Kidney epithelial cell (primary cell): ENCODE data around the gene KCNK18. TPM values are rescaled to one million over a fixed set of nuclear protein-coding genes. Genes with fewer than 3 reads are reported as not detected.
A peak's percentile ranks its signal among the peaks of the same experiment; 100 is the strongest.

Source experiments
- DNase-seq: peaks from one replicate; pipeline ENCODE4 v3.0.0-alpha.2; 2010; ENCODE audit warnings: low read depth
- H3K27me3 ChIP-seq: 2 replicates; pipeline ENCODE4 v1.6.0; 2011; ENCODE audit warnings: low read length; ENCODE audit not compliant: control insufficient read depth, insufficient read depth
- H3K36me3 ChIP-seq: 2 replicates; pipeline ENCODE4 v1.5.1; 2011; ENCODE audit warnings: low read length; ENCODE audit not compliant: control insufficient read depth, insufficient read depth
- H3K4me3 ChIP-seq: 2 replicates; pipeline ENCODE4 v1.5.1; 2011; ENCODE audit warnings: low read depth, mild to moderate bottlenecking, control low read depth, low read length
- CTCF ChIP-seq: IDR thresholded peaks from 2 replicates; pipeline ENCODE4 v1.5.1; 2011; ENCODE audit warnings: mild to moderate bottlenecking, moderate library complexity, low read length, control low read depth, inconsistent platforms; ENCODE audit not compliant: insufficient read depth, poor library complexity, severe bottlenecking
- total RNA-seq: library from RNA; depleted of rRNA; stranded (reverse); fragments of >200 nt; gene quantifications from 2 replicates; pipeline ENCODE4 v1.2.3, GENCODE V29; 2015

Gene KCNK18
- total RNA-seq, 1 donor from 2014 or later, result not detected

- no peaks in the 10 kb centered on the region for H3K36me3 ChIP-seq
- H3K4me3 ChIP-seq, result peak within 1 kb of the TSS; percentile 45
- DNase-seq, result no peak
- TF ChIP-seq CTCF, result no peak
- peaks cover 9% of the 10 kb centered on the region for H3K27me3 ChIP-seq
These were observed 43.6 kb downstream of the KCNK18 start, which contains the start of gene SLC18A2 for GRCh38 chr10:117240621-117241529. SLC18A2 (plus strand) TSS chr10:117241114; CDS start chr10:117241694, 580 bp downstream.

GRCh38 chr10:117241541-117242462 lies 44.5 kb downstream of the KCNK18 start:
- TF ChIP-seq CTCF, result no peak
- no peaks in the 10 kb centered on the region for H3K36me3 ChIP-seq
- peak overlapping the region; percentile 45 for H3K4me3 ChIP-seq
- peaks cover 9% of the 10 kb centered on the region for H3K27me3 ChIP-seq
- no peak for DNase-seq

GRCh38 chr10:117242463-117242832 lies 45.2 kb downstream of the KCNK18 start:
- H3K4me3 ChIP-seq, result no peak overlapping the region
- peaks cover 9% of the 10 kb centered on the region for H3K27me3 ChIP-seq
- H3K36me3 ChIP-seq, result no peaks in the 10 kb centered on the region
- no peak for DNase-seq
- no peak for TF ChIP-seq CTCF

GRCh38 chr10:117246997-117247671 lies 49.8 kb downstream of the KCNK18 start:
- Histone ChIP-seq H3K36me3 (no peaks in the 10 kb centered on the region), H3K4me3 (no peak overlapping the region), H3K27me3 (no peaks in the 10 kb centered on the region)
- no peak for TF ChIP-seq CTCF
- no peak for DNase-seq

- Histone ChIP-seq H3K4me3 (no peak overlapping the region), H3K36me3 (no peaks in the 10 kb centered on the region), H3K27me3 (no peaks in the 10 kb centered on the region)
- TF ChIP-seq CTCF, result no peak
- DNase-seq, result peak; percentile 31
These were observed 51.6 kb downstream of the KCNK18 start for GRCh38 chr10:117248750-117249465.
